CD4-positive, alpha-beta memory T cell (primary cell): ENCODE results near the gene HIC1. TPM values are rescaled to one million over a fixed set of nuclear protein-coding genes. Genes with fewer than 3 reads are reported as not detected.

Experiments used
- CTCF ChIA-PET: fragments of 350-600 bp; sonication (Branson Sonifier 250); formaldehyde crosslinking; loops from one replicate; lab custom pipeline; 2021; ENCODE audit warnings: inconsistent platforms; ENCODE audit not compliant: partially characterized antibody; lab: Charles Lee
- POLR2A ChIA-PET: fragments of 350-600 bp; sonication (Branson Sonifier 250); formaldehyde crosslinking; loops from one replicate; lab custom pipeline; 2021; ENCODE audit not compliant: partially characterized antibody; lab: Charles Lee
- DNase-seq, 5 donors: peaks; one replicate each; pipeline versions ENCODE4 v3.0.0 to v3.0.0-alpha.2; 2020 to 2022; ENCODE audit warnings: mixed read lengths in 1 of 5
- H3K27ac ChIP-seq: one replicate; pipeline ENCODE4 v1.7.0; 2013; ENCODE audit warnings: low read depth, low read length
- H3K27me3 ChIP-seq: 2 replicates; pipeline ENCODE4 v1.7.0; 2013; ENCODE audit warnings: mild to moderate bottlenecking, low read length, moderate library complexity; ENCODE audit not compliant: insufficient read depth
- H3K36me3 ChIP-seq: 2 replicates; pipeline ENCODE4 v1.7.0; 2013; ENCODE audit warnings: mild to moderate bottlenecking, low read length, moderate library complexity; ENCODE audit not compliant: insufficient read depth
- H3K4me1 ChIP-seq: 2 replicates; pipeline ENCODE4 v1.7.0; 2013; ENCODE audit warnings: mild to moderate bottlenecking, low read length, moderate library complexity; ENCODE audit not compliant: insufficient read depth
- H3K4me3 ChIP-seq, 2 donors: one replicate each; pipeline ENCODE4 v1.7.0; 2013; ENCODE audit warnings: low read length in 2 of 2, mild to moderate bottlenecking in 1 of 2
- H3K9me3 ChIP-seq, 2 donors: one replicate each; pipeline ENCODE4 v1.7.0; 2013; ENCODE audit warnings: low read length in 2 of 2, control low read depth in 1 of 2; ENCODE audit not compliant: control insufficient read depth in 1 of 2
- H3K27ac Mint-ChIP-seq, 7 donors: one replicate each; pipeline ENCODE4 v1.8.0; 2020 to 2021; ENCODE audit warnings: mixed read lengths in 7 of 7, mild to moderate bottlenecking in 6 of 7, inconsistent platforms in 3 of 7, moderate library complexity in 3 of 7
- H3K27me3 Mint-ChIP-seq, 2 donors: one replicate each; pipeline ENCODE4 v1.8.0; 2020 to 2021; ENCODE audit warnings: mixed read lengths in 2 of 2
- H3K36me3 Mint-ChIP-seq, 2 donors: one replicate each; pipeline ENCODE4 v1.8.0; 2020 to 2021; ENCODE audit warnings: mixed read lengths in 2 of 2, inconsistent platforms in 1 of 2, mild to moderate bottlenecking in 1 of 2
- H3K4me1 Mint-ChIP-seq, 4 donors: one replicate each; pipeline ENCODE4 v1.8.0; 2020 to 2021; ENCODE audit warnings: mixed read lengths in 4 of 4, mild to moderate bottlenecking in 1 of 4
- H3K4me3 Mint-ChIP-seq, 8 donors: one replicate each; pipeline ENCODE4 v1.8.0; 2020 to 2021; ENCODE audit warnings: mixed read lengths in 8 of 8, mild to moderate bottlenecking in 7 of 8, moderate library complexity in 6 of 8, inconsistent platforms in 3 of 8
- H3K9me3 Mint-ChIP-seq, 8 donors: one replicate each; pipeline ENCODE4 v1.8.0; 2020 to 2021; ENCODE audit warnings: mixed read lengths in 8 of 8, mild to moderate bottlenecking in 5 of 8, inconsistent platforms in 3 of 8, moderate library complexity in 1 of 8
- intact Hi-C: fragments of 100-400 bp; cut with micrococcal nuclease; formaldehyde crosslinking; loops from one replicate; pipeline ENCODE4 v1.15.1; 2023
- polyA plus RNA-seq, 2 donors: library from polyadenylated mRNA; unstranded; fragments of 300-500 nt; fragmentation: Illumina TruSeq; gene quantifications; one replicate each; pipeline ENCODE4 v1.2.3, GENCODE V29; 2021
- total RNA-seq, 2 experiments: library from RNA; stranded (reverse); gene quantifications; one replicate each; pipeline ENCODE4 v1.2.3, GENCODE V29; 2021

The HIC1 gene
- total and polyA plus RNA-seq, 4 experiments from 2014 or later, result 0.39 to 5.2 (median 3.3) TPM

GRCh38 chr17:2020721-2021120 is 34.2 kb upstream of the HIC1 start:
- H3K4me1 Mint-ChIP-seq, result peaks cover 3 to 22% (median 9%) of the 10 kb centered on the region in 4 donors
- Histone ChIP-seq H3K4me3 (no peak overlapping the region), H3K9me3 (no peaks in the 10 kb centered on the region), H3K36me3 (no peaks in the 10 kb centered on the region), H3K27ac (no peak overlapping the region), H3K27me3 (no peaks in the 10 kb centered on the region), H3K4me1 (peaks cover 19% of the 10 kb centered on the region)
- H3K36me3 Mint-ChIP-seq, result no peaks in the 10 kb centered on the region
- peaks cover 2 to 3% of the 10 kb centered on the region in 2 donors for H3K27me3 Mint-ChIP-seq
- intact Hi-C loops, result loop anchor here (5.0 to 10.0 kb wide), 2 partner anchors 116 to 148 kb away; no protein-coding TSS in a partner anchor
- H3K4me3 Mint-ChIP-seq, result no peak overlapping the region
- no peak for DNase-seq
- peaks cover 0 to 2% (median 0%) of the 10 kb centered on the region in 8 donors for H3K9me3 Mint-ChIP-seq
- peak overlapping the region in 1 of 7 donors; percentile 8 for H3K27ac Mint-ChIP-seq
- CTCF ChIA-PET, result no interaction called here
- POLR2A ChIA-PET, result no interaction called here

GRCh38 chr17:2022647-2023240 is 32.2 kb upstream of the HIC1 start:
- CTCF ChIA-PET, result no interaction called here

DNA sequence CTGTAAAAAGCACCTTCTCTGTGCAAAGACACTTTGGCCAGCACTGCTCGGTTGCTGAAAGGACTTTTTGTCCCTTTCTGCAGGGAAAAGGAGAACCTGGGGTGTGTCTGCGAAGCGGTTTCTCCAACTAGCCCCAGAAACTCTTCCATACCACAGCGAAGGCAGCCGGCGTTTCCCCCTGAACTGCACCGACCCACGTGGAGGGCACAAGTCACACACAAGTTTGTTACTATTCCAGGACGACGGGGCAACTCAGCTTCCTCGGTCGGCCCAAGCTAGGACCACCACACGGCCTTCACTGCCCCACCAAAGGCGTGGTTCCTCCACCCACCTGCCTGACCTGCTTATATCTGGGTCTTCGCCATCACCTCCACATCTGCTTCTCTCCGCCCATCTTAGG is 31.6 kb upstream of the HIC1 start:
- H3K4me3 ChIP-seq, result no peak overlapping the region
- no peaks in the 10 kb centered on the region for H3K36me3 ChIP-seq
- Mint-ChIP-seq H3K27ac (peak overlapping the region in 4 of 7 donors; percentile 51 to 88 (median 67)), H3K27me3 (peaks cover 8 to 12% of the 10 kb centered on the region in 2 donors), H3K4me1 (peaks cover 7 to 29% (median 15%) of the 10 kb centered on the region in 4 donors), H3K36me3 (no peaks in the 10 kb centered on the region), H3K9me3 (peaks cover 0 to 2% (median 0%) of the 10 kb centered on the region in 8 donors), H3K4me3 (peak overlapping the region in 7 of 8 donors; percentile 49 to 80 (median 69))
- no peak overlapping the region for H3K27ac ChIP-seq
- intact Hi-C loops, result loop anchor here (5.0 to 10.0 kb wide), 2 partner anchors 118 to 151 kb away; no protein-coding TSS in a partner anchor
- POLR2A ChIA-PET, result interaction anchor here (0.7 to 1.4 kb wide), 3 partner anchors 19 to 306 kb away, joined by 3 to 5 read pairs (median 3); partner anchors contain the start of gene OVCA2
- no peak for DNase-seq
- CTCF ChIA-PET, result no interaction called here
- peaks cover 24% of the 10 kb centered on the region for H3K4me1 ChIP-seq
- no peaks in the 10 kb centered on the region for H3K9me3 ChIP-seq
- H3K27me3 ChIP-seq, result no peaks in the 10 kb centered on the region

More at GRCh38 chr17:2022647-2023240, 32.2 kb upstream of the HIC1 start:
- no peaks in the 10 kb centered on the region for H3K36me3 ChIP-seq
- H3K4me1 Mint-ChIP-seq, result peaks cover 7 to 29% (median 15%) of the 10 kb centered on the region in 4 donors
- H3K4me3 ChIP-seq, result no peak overlapping the region
- peaks cover 0 to 2% (median 0%) of the 10 kb centered on the region in 8 donors for H3K9me3 Mint-ChIP-seq
- peaks cover 8 to 12% of the 10 kb centered on the region in 2 donors for H3K27me3 Mint-ChIP-seq
- no peaks in the 10 kb centered on the region for H3K27me3 ChIP-seq
- H3K36me3 Mint-ChIP-seq, result no peaks in the 10 kb centered on the region
- no peak overlapping the region for H3K27ac ChIP-seq
- H3K9me3 ChIP-seq, result no peaks in the 10 kb centered on the region
- peak overlapping the region in 4 of 7 donors; percentile 23 to 73 (median 63) for H3K27ac Mint-ChIP-seq
- peak overlapping the region; percentile 20 to 74 (median 60) for H3K4me3 Mint-ChIP-seq
- H3K4me1 ChIP-seq, result peaks cover 24% of the 10 kb centered on the region
- DNase-seq, result no peak
- POLR2A ChIA-PET, result interaction anchor here (0.7 to 1.4 kb wide), 2 partner anchors 19 to 305 kb away, joined by 3 to 5 read pairs; partner anchors contain the start of gene OVCA2
- intact Hi-C loops, result loop anchor here (5.0 to 10.0 kb wide), 2 partner anchors 118 to 150 kb away; no protein-coding TSS in a partner anchor

DNA sequence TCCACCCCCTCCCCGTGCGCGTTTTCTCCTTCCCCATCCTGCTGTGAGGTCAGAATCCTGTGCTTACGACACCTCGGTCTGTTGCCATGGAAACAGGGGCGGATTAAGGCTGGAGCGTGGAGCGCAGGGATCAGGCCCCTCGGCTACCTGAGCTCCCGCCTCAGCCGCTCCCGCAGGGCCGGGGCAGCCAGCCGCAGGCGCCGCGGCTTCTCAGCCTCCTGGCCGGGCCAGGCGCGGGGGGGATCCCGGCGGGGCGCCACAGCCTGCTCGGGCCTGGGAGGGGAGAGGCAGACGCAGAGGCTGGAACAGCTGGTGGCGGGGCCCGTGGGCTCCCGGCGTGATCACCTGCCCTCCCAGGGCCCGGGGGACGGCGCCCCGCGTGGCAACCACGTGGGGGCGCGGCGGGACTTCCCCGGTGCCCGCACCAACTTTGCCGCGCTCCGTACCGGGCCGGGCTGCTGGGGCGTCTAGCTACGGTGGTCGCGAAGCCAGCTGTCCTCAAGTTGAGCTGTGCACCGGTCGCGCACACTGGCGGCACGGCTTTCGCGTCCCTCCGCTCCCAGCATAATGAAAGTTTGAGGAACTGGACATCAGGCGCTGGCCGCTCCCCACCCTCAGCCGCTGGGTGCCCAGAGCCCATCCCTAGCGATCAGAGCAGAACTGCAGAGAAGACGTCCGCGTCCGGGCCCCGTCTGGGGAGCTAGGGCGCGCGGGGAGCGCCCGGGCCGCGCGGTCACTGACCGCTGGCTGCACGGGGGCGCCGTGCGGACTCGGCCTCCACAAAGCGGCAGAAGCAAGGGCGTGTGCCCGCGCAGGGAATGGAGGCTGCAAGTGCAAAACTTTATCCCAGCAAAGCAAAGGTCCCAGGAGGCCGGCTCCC is 31.0 kb upstream of the HIC1 start:
- Histone ChIP-seq H3K27ac (peak overlapping the region; percentile 9), H3K36me3 (no peaks in the 10 kb centered on the region), H3K27me3 (no peaks in the 10 kb centered on the region), H3K4me1 (peaks cover 24% of the 10 kb centered on the region), H3K4me3 (peak overlapping the region in 1 of 2 donors; percentile 57), H3K9me3 (no peaks in the 10 kb centered on the region)
- Mint-ChIP-seq H3K27ac (peak overlapping the region in 1 of 7 donors; percentile 64), H3K9me3 (peaks cover 0 to 2% (median 0%) of the 10 kb centered on the region in 8 donors), H3K4me3 (peak overlapping the region; percentile 74 to 88 (median 80)), H3K4me1 (peaks cover 7 to 29% (median 15%) of the 10 kb centered on the region in 4 donors), H3K36me3 (no peaks in the 10 kb centered on the region), H3K27me3 (peaks cover 8 to 12% of the 10 kb centered on the region in 2 donors)
- DNase-seq, result peak; percentile 50 to 78 (median 61)
- intact Hi-C loops, result loop anchor here (5.0 to 10.0 kb wide), 2 partner anchors 119 to 152 kb away; no protein-coding TSS in a partner anchor
- CTCF ChIA-PET, result interaction anchor here (1.7 kb wide), 1 partner anchor 394 kb away, joined by 4 read pairs; no protein-coding TSS in a partner anchor
- POLR2A ChIA-PET, result interaction anchor here (0.9 to 1.8 kb wide), 7 partner anchors 9 to 488 kb away, joined by 3 to 8 read pairs (median 4); partner anchors contain the start of genes HIC1, METTL16, SGSM2 and TSR1

DNA sequence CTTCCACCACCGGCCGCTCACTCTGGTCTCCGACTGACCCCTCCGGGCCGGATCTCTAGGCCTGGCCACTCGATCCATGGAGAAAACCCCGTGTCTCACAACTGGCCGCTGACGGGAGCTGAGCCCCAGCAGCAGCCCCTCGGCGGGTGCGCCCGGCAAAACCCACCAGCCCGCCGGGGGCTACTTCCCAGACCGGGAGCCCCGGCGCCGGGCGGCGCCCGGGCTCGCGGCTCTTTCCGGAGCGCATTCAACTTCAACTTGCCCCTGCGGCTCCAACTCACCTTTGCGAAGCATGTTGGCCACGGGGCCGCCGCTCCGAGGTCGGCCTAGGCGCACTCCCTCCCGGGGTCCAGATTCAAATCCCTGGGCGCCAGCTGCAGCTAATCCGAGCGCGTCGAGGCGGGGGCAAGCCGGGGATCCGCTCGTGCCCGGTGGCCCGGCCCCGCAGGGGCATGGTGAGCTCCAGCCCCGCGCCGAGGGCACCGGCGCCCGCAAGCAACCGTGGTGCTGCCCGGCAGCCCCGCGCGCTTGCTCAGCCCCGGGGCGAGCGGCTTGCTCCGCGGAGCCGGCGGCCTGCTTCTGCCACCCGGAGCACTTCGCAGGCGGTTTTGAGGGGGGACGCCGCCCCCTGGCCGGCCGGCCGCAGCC is 30.2 kb upstream of the HIC1 start:
- Mint-ChIP-seq H3K4me3 (peak overlapping the region in 7 of 8 donors; percentile 22 to 82 (median 78)), H3K27me3 (peaks cover 8 to 12% of the 10 kb centered on the region in 2 donors), H3K27ac (no peak overlapping the region), H3K36me3 (no peaks in the 10 kb centered on the region), H3K4me1 (peaks cover 7 to 29% (median 16%) of the 10 kb centered on the region in 4 donors), H3K9me3 (peaks cover 0 to 2% (median 0%) of the 10 kb centered on the region in 8 donors)
- ChIA-PET POLR2A (interaction anchor here (0.7 to 1.8 kb wide), 14 partner anchors 8 to 487 kb away, joined by 3 to 8 read pairs (median 4); partner anchors contain the start of genes HIC1, METTL16, OVCA2 and RPA1), CTCF (interaction anchor here (0.6 to 1.8 kb wide), 7 partner anchors 14 to 395 kb away, joined by 3 to 10 read pairs (median 3); no protein-coding TSS in a partner anchor)
- no peaks in the 10 kb centered on the region for H3K36me3 ChIP-seq
- peak overlapping the region; percentile 29 to 57 for H3K4me3 ChIP-seq
- H3K4me1 ChIP-seq, result peaks cover 27% of the 10 kb centered on the region
- peak overlapping the region; percentile 9 for H3K27ac ChIP-seq
- intact Hi-C loops, result loop anchor here (1.0 to 10.0 kb wide), 6 partner anchors 18 to 340 kb away; partner anchors contain the start of genes OVCA2, PRPF8, TSR1 and WDR81
- no peak for DNase-seq
- no peaks in the 10 kb centered on the region for H3K27me3 ChIP-seq
- no peaks in the 10 kb centered on the region for H3K9me3 ChIP-seq

- intact Hi-C loops, result loop anchor here (1.0 to 10.0 kb wide), 5 partner anchors 17 to 341 kb away; partner anchors contain the start of genes OVCA2, PRPF8, TSR1 and WDR81
- CTCF ChIA-PET, result interaction anchor here (0.6 to 1.8 kb wide), 8 partner anchors 13 to 395 kb away, joined by 3 to 10 read pairs (median 4); no protein-coding TSS in a partner anchor
These were observed 29.7 kb upstream of the HIC1 start, which contains the start of gene RTN4RL1 for GRCh38 chr17:2025220-2025621. RTN4RL1 (minus strand) TSS chr17:2025334; CDS start chr17:2024865, 469 bp downstream.

More at GRCh38 chr17:2025220-2025621, 29.7 kb upstream of the HIC1 start, which contains the start of gene RTN4RL1:
- H3K27me3 ChIP-seq, result no peaks in the 10 kb centered on the region
- no peaks in the 10 kb centered on the region for H3K36me3 ChIP-seq
- DNase-seq, result peak; percentile 73 to 86 (median 78)
- peak within 1 kb of the TSS; percentile 29 to 57 for H3K4me3 ChIP-seq
- H3K4me1 Mint-ChIP-seq, result peaks cover 7 to 31% (median 19%) of the 10 kb centered on the region in 4 donors
- peaks cover 6 to 12% of the 10 kb centered on the region in 2 donors for H3K27me3 Mint-ChIP-seq
- H3K36me3 Mint-ChIP-seq, result peaks cover 0 to under 1% of the 10 kb centered on the region in 2 donors
- peaks cover 0 to 2% (median 0%) of the 10 kb centered on the region in 8 donors for H3K9me3 Mint-ChIP-seq
- POLR2A ChIA-PET, result interaction anchor here (0.7 to 1.8 kb wide), 14 partner anchors 8 to 486 kb away, joined by 3 to 8 read pairs (median 4); partner anchors contain the start of genes HIC1, METTL16, OVCA2 and RPA1
- peak within 1 kb of the TSS; percentile 38 for H3K27ac ChIP-seq
- peak within 1 kb of the TSS in 5 of 7 donors; percentile 21 to 64 (median 57) for H3K27ac Mint-ChIP-seq
- H3K4me3 Mint-ChIP-seq, result peak within 1 kb of the TSS; percentile 83 to 88 (median 87)
- no peaks in the 10 kb centered on the region for H3K9me3 ChIP-seq
- H3K4me1 ChIP-seq, result peaks cover 28% of the 10 kb centered on the region
